Memory B cell (primary cell): ENCODE data around the gene NUP54.

Source experiments
- ATAC-seq: fragments of 150-1000 bp; cut with Tn5 transposase; 2 replicates; pipeline ENCODE4 v1.10.0; 2021; ENCODE audit warnings: low read depth, mild to moderate bottlenecking, moderate library complexity
- DNase-seq, 2 donors: peaks; one replicate each; pipeline ENCODE4 v3.0.0; 2022; ENCODE audit warnings: low spot score in 2 of 2
- H3K27ac Mint-ChIP-seq: one replicate; pipeline ENCODE4 v1.8.0; 2022; ENCODE audit warnings: mild to moderate bottlenecking, moderate library complexity, mixed read lengths
- H3K27me3 Mint-ChIP-seq: one replicate; pipeline ENCODE4 v1.8.0; 2022; ENCODE audit warnings: mixed read lengths
- H3K36me3 Mint-ChIP-seq: one replicate; pipeline ENCODE4 v1.8.0; 2022; ENCODE audit warnings: mild to moderate bottlenecking, mixed read lengths
- H3K4me1 Mint-ChIP-seq: one replicate; pipeline ENCODE4 v1.8.0; 2022; ENCODE audit warnings: mixed read lengths
- H3K4me3 Mint-ChIP-seq: one replicate; pipeline ENCODE4 v1.8.0; 2022; ENCODE audit warnings: mild to moderate bottlenecking, moderate library complexity, mixed read lengths
- H3K9me3 Mint-ChIP-seq: one replicate; pipeline ENCODE4 v1.8.0; 2022; ENCODE audit warnings: mixed read lengths

The NUP54 gene

GRCh38 chr4:76108467-76109181 lies 39.6 kb downstream of the NUP54 start:
- H3K4me1 Mint-ChIP-seq: no peaks in the 10 kb centered on the region
- no peaks in the 10 kb centered on the region for H3K27me3 Mint-ChIP-seq
- H3K4me3 Mint-ChIP-seq: no peak overlapping the region
- peaks cover 11% of the 10 kb centered on the region for H3K36me3 Mint-ChIP-seq
- ATAC-seq (peak; percentile 42), DNase-seq (no peak)
- H3K27ac Mint-ChIP-seq: no peak overlapping the region
- H3K9me3 Mint-ChIP-seq: peaks cover 2% of the 10 kb centered on the region

GRCh38 chr4:76106442-76106841 lies 41.8 kb downstream of the NUP54 start:
- H3K36me3 Mint-ChIP-seq: no peaks in the 10 kb centered on the region
- H3K27ac Mint-ChIP-seq: no peak overlapping the region
- no peak for DNase-seq
- no peak for ATAC-seq
- H3K27me3 Mint-ChIP-seq: no peaks in the 10 kb centered on the region
- peaks cover 2% of the 10 kb centered on the region for H3K9me3 Mint-ChIP-seq
- no peaks in the 10 kb centered on the region for H3K4me1 Mint-ChIP-seq
- no peak overlapping the region for H3K4me3 Mint-ChIP-seq

GRCh38 chr4:76105652-76106051 lies 42.5 kb downstream of the NUP54 start:
- Mint-ChIP-seq H3K27me3 (no peaks in the 10 kb centered on the region), H3K4me3 (no peak overlapping the region)

GRCh38 chr4:76096076-76096475 lies 52.1 kb downstream of the NUP54 start:
- DNase-seq (no peak), ATAC-seq (no peak)
- Mint-ChIP-seq H3K9me3 (no peaks in the 10 kb centered on the region), H3K4me3 (no peak overlapping the region), H3K27ac (no peak overlapping the region), H3K27me3 (no peaks in the 10 kb centered on the region), H3K4me1 (no peaks in the 10 kb centered on the region), H3K36me3 (no peaks in the 10 kb centered on the region)

More at GRCh38 chr4:76105652-76106051, 42.5 kb downstream of the NUP54 start:
- H3K27ac Mint-ChIP-seq: no peak overlapping the region
- ATAC-seq: no peak
- H3K4me1 Mint-ChIP-seq: no peaks in the 10 kb centered on the region
- H3K36me3 Mint-ChIP-seq: no peaks in the 10 kb centered on the region
- no peaks in the 10 kb centered on the region for H3K9me3 Mint-ChIP-seq
- no peak for DNase-seq

GRCh38 chr4:76095568-76095967 lies 52.6 kb downstream of the NUP54 start:
- Mint-ChIP-seq H3K36me3 (no peaks in the 10 kb centered on the region), H3K27ac (no peak overlapping the region), H3K9me3 (no peaks in the 10 kb centered on the region), H3K4me3 (no peak overlapping the region), H3K27me3 (no peaks in the 10 kb centered on the region), H3K4me1 (peaks cover 3% of the 10 kb centered on the region)
- DNase-seq (no peak), ATAC-seq (no peak)

- peaks cover 7% of the 10 kb centered on the region for H3K4me1 Mint-ChIP-seq
- no peaks in the 10 kb centered on the region for H3K9me3 Mint-ChIP-seq
- H3K4me3 Mint-ChIP-seq: no peak overlapping the region
- ATAC-seq: no peak
- peak overlapping the region; percentile 88 for H3K27ac Mint-ChIP-seq
- no peak for DNase-seq
- no peaks in the 10 kb centered on the region for H3K27me3 Mint-ChIP-seq
- no peaks in the 10 kb centered on the region for H3K36me3 Mint-ChIP-seq
These were observed 57.1 kb downstream of the NUP54 start for GRCh38 chr4:76091052-76091451.

GRCh38 chr4:76090241-76090691 lies 57.9 kb downstream of the NUP54 start:
- peak; percentile 99 for ATAC-seq
- H3K27me3 Mint-ChIP-seq: no peaks in the 10 kb centered on the region
- no peaks in the 10 kb centered on the region for H3K36me3 Mint-ChIP-seq
- H3K27ac Mint-ChIP-seq: peak overlapping the region; percentile 88
- H3K4me1 Mint-ChIP-seq: peaks cover 7% of the 10 kb centered on the region
- DNase-seq: peak in 1 of 2 donors; percentile 54
- no peaks in the 10 kb centered on the region for H3K9me3 Mint-ChIP-seq
- H3K4me3 Mint-ChIP-seq: no peak overlapping the region

- DNase-seq (no peak), ATAC-seq (no peak)
- no peaks in the 10 kb centered on the region for H3K27me3 Mint-ChIP-seq
- H3K36me3 Mint-ChIP-seq: no peaks in the 10 kb centered on the region
- H3K4me3 Mint-ChIP-seq: no peak overlapping the region
- no peaks in the 10 kb centered on the region for H3K9me3 Mint-ChIP-seq
- peaks cover 7% of the 10 kb centered on the region for H3K4me1 Mint-ChIP-seq
- no peak overlapping the region for H3K27ac Mint-ChIP-seq
These were observed 59.5 kb downstream of the NUP54 start for GRCh38 chr4:76088719-76089118.

GRCh38 chr4:76087007-76087769 lies 61.0 kb downstream of the NUP54 start:
- no peak for ATAC-seq
- Mint-ChIP-seq H3K4me3 (no peak overlapping the region), H3K9me3 (no peaks in the 10 kb centered on the region), H3K36me3 (no peaks in the 10 kb centered on the region), H3K4me1 (peaks cover 7% of the 10 kb centered on the region), H3K27ac (no peak overlapping the region), H3K27me3 (no peaks in the 10 kb centered on the region)
- no peak for DNase-seq

GRCh38 chr4:76084542-76084941 lies 63.7 kb downstream of the NUP54 start:
- peaks cover 3% of the 10 kb centered on the region for H3K27me3 Mint-ChIP-seq
- H3K36me3 Mint-ChIP-seq: no peaks in the 10 kb centered on the region
- H3K27ac Mint-ChIP-seq: no peak overlapping the region
- ATAC-seq: no peak
- no peaks in the 10 kb centered on the region for H3K4me1 Mint-ChIP-seq
- no peak overlapping the region for H3K4me3 Mint-ChIP-seq
- DNase-seq: no peak
- no peaks in the 10 kb centered on the region for H3K9me3 Mint-ChIP-seq

GRCh38 chr4:76083386-76083988 lies 64.7 kb downstream of the NUP54 start:
- Mint-ChIP-seq H3K27me3 (peaks cover 5% of the 10 kb centered on the region), H3K4me1 (no peaks in the 10 kb centered on the region), H3K36me3 (no peaks in the 10 kb centered on the region), H3K4me3 (no peak overlapping the region), H3K9me3 (no peaks in the 10 kb centered on the region), H3K27ac (no peak overlapping the region)
- DNase-seq (no peak), ATAC-seq (no peak)

- DNase-seq (no peak), ATAC-seq (no peak)
- Mint-ChIP-seq H3K9me3 (no peaks in the 10 kb centered on the region), H3K27me3 (peaks cover 8% of the 10 kb centered on the region), H3K4me1 (no peaks in the 10 kb centered on the region), H3K4me3 (no peak overlapping the region), H3K27ac (no peak overlapping the region), H3K36me3 (no peaks in the 10 kb centered on the region)
These were observed 70.1 kb downstream of the NUP54 start for GRCh38 chr4:76078033-76078613.

- Mint-ChIP-seq H3K27ac (no peak overlapping the region), H3K36me3 (no peaks in the 10 kb centered on the region), H3K9me3 (no peaks in the 10 kb centered on the region), H3K4me3 (no peak overlapping the region), H3K27me3 (peaks cover 6% of the 10 kb centered on the region), H3K4me1 (no peaks in the 10 kb centered on the region)
- ATAC-seq (no peak), DNase-seq (no peak)
These were observed 73.1 kb downstream of the NUP54 start for GRCh38 chr4:76074993-76075600.

- no peaks in the 10 kb centered on the region for H3K9me3 Mint-ChIP-seq
- no peak within 1 kb of the TSS for H3K27ac Mint-ChIP-seq
- no peak within 1 kb of the TSS for H3K4me3 Mint-ChIP-seq
- no peaks in the 10 kb centered on the region for H3K36me3 Mint-ChIP-seq
- H3K27me3 Mint-ChIP-seq: peaks cover 4% of the 10 kb centered on the region
- ATAC-seq: no peak
- no peaks in the 10 kb centered on the region for H3K4me1 Mint-ChIP-seq
- DNase-seq: no peak
These were observed 73.7 kb downstream of the NUP54 start, which contains the start of gene ART3 for GRCh38 chr4:76074468-76074867. Gene ART3 (plus strand): TSS chr4:76074709. CDS start chr4:76075890, 1,181 bp downstream.
